SK-N-SH treated with all-trans-retinoic acid at 6 μM for 48 hours (cell line): Measurements from ENCODE around the gene LHFPL2.
A peak's percentile ranks its signal among the peaks of the same experiment; 100 is the strongest.

Experiments
- ATAC-seq: fragments of 200-7000 bp; cut with Tn5 transposase; 3 replicates; pipeline ENCODE4 v1.9.1; 2020; ENCODE audit warnings: mild to moderate bottlenecking, moderate library complexity
- ARNTL ChIP-seq: fragments of 450-650 bp; formaldehyde crosslinking; IDR thresholded peaks from 2 replicates; pipeline ENCODE4 v1.5.0; 2020; ENCODE audit warnings: low read depth, mild to moderate bottlenecking, moderate library complexity, borderline replicate concordance
- CREB5 ChIP-seq: fragments of 250-450 bp; sonication (Bioruptor Pico); IDR thresholded peaks from 2 replicates; pipeline ENCODE4 v1.5.1; 2020; ENCODE audit warnings: low read depth, mild to moderate bottlenecking, moderate library complexity
- CSDC2 ChIP-seq: fragments of 250-450 bp; sonication (Bioruptor Pico); IDR thresholded peaks from 2 replicates; pipeline ENCODE4 v1.5.0; 2020; ENCODE audit warnings: mild to moderate bottlenecking, moderate library complexity
- CSRNP3 ChIP-seq: fragments of 250-450 bp; sonication (Bioruptor Pico); IDR thresholded peaks from 2 replicates; pipeline ENCODE4 v1.5.1; 2021; ENCODE audit warnings: mild to moderate bottlenecking, moderate library complexity
- ESRRG ChIP-seq: fragments of 250-450 bp; sonication (Bioruptor Pico); IDR thresholded peaks from 2 replicates; pipeline ENCODE4 v1.6.1; 2021; ENCODE audit warnings: mild to moderate bottlenecking
- ISL1 ChIP-seq: fragments of 250-450 bp; sonication (Bioruptor Pico); IDR thresholded peaks from 2 replicates; pipeline ENCODE4 v2.1.2; 2022; ENCODE audit warnings: mild to moderate bottlenecking, moderate library complexity
- OSR1 ChIP-seq: fragments of 250-450 bp; sonication (Bioruptor Pico); IDR thresholded peaks from 2 replicates; pipeline ENCODE4 v1.8.0; 2022; ENCODE audit warnings: moderate library complexity, mild to moderate bottlenecking, inconsistent platforms
- PATZ1 ChIP-seq: fragments of 250-450 bp; sonication (Bioruptor Pico); IDR thresholded peaks from 2 replicates; pipeline ENCODE4 v1.8.0; 2020; ENCODE audit warnings: mild to moderate bottlenecking, moderate library complexity, borderline replicate concordance
- POU6F1 ChIP-seq: fragments of 250-450 bp; sonication (Bioruptor Pico); IDR thresholded peaks from 2 replicates; pipeline ENCODE4 v1.8.0; 2021; ENCODE audit warnings: low read depth, mild to moderate bottlenecking, moderate library complexity, borderline replicate concordance
- PPARA ChIP-seq: fragments of 250-450 bp; sonication (Bioruptor Pico); IDR thresholded peaks from 2 replicates; pipeline ENCODE4 v1.5.0; 2020; ENCODE audit warnings: mild to moderate bottlenecking, borderline replicate concordance
- RARB ChIP-seq: fragments of 250-450 bp; sonication (Bioruptor Pico); IDR thresholded peaks from 2 replicates; pipeline ENCODE4 v1.8.0; 2021; ENCODE audit warnings: mild to moderate bottlenecking, moderate library complexity
- TCF4 ChIP-seq: fragments of 250-450 bp; sonication (Bioruptor Pico); IDR thresholded peaks from 2 replicates; pipeline ENCODE4 v1.8.0; 2021; ENCODE audit warnings: mild to moderate bottlenecking, moderate library complexity, borderline replicate concordance
- TOX ChIP-seq: fragments of 250-450 bp; sonication (Bioruptor Pico); IDR thresholded peaks from 2 replicates; pipeline ENCODE4 v1.8.0; 2021; ENCODE audit warnings: mild to moderate bottlenecking, moderate library complexity, borderline replicate concordance
- ZFP30 ChIP-seq: fragments of 450-650 bp; formaldehyde crosslinking; IDR thresholded peaks from 2 replicates; pipeline ENCODE4 v1.5.0; 2022; ENCODE audit warnings: mild to moderate bottlenecking, moderate library complexity
- ZNF565 ChIP-seq: fragments of 450-650 bp; formaldehyde crosslinking; conservative IDR thresholded peaks from 2 replicates; pipeline ENCODE4 v1.5.0; 2020; ENCODE audit warnings: low read depth, mild to moderate bottlenecking, moderate library complexity
- ZNF70 ChIP-seq: fragments of 450-650 bp; formaldehyde crosslinking; IDR thresholded peaks from 2 replicates; pipeline ENCODE4 v1.5.0; 2020; ENCODE audit warnings: mild to moderate bottlenecking, moderate library complexity
- ZNF8 ChIP-seq: fragments of 450-650 bp; formaldehyde crosslinking; IDR thresholded peaks from 2 replicates; pipeline ENCODE4 v1.5.0; 2020; ENCODE audit warnings: mild to moderate bottlenecking, moderate library complexity

LHFPL2 gene

GRCh38 chr5:78631931-78632330 lies 16.6 kb downstream of the LHFPL2 start:
- TF ChIP-seq ZFP30 (CRISPR knock-in tag) (no peak), ARNTL (CRISPR knock-in tag) (no peak), ESRRG (CRISPR knock-in tag) (no peak), TCF4 (CRISPR knock-in tag) (no peak), CREB5 (CRISPR knock-in tag) (no peak), TOX (CRISPR knock-in tag) (no peak), ZNF8 (no peak), PATZ1 (CRISPR knock-in tag) (no peak), OSR1 (CRISPR knock-in tag) (no peak), ZNF565 (CRISPR knock-in tag) (no peak), CSRNP3 (CRISPR knock-in tag) (no peak), ISL1 (CRISPR knock-in tag) (no peak)
- no peak for ATAC-seq

- TF ChIP-seq OSR1 (CRISPR knock-in tag) (no peak), POU6F1 (no peak)
Observed at GRCh38 chr5:78630047-78630446, 18.5 kb downstream of the LHFPL2 start.

GRCh38 chr5:78629624-78630023 lies 18.9 kb downstream of the LHFPL2 start:
- TF ChIP-seq ZFP30 (CRISPR knock-in tag) (peak; percentile 32; the same call in 1 of the 2 replicates), TCF4 (CRISPR knock-in tag) (no peak)
- TF ChIP-seq, all 23 proteins: peak for 1
- no peak for ATAC-seq

More at GRCh38 chr5:78630047-78630446, 18.5 kb downstream of the LHFPL2 start:
- no peak for ATAC-seq

GRCh38 chr5:78628270-78628992 lies 20.1 kb downstream of the LHFPL2 start:
- ATAC-seq: no peak
- TF ChIP-seq CSDC2 (CRISPR knock-in tag): no peak
- peak; percentile 57; the same call in 1 of the 2 replicates for TF ChIP-seq TCF4 (CRISPR knock-in tag)

GRCh38 chr5:78627766-78628165 lies 20.8 kb downstream of the LHFPL2 start:
- ATAC-seq: peak; percentile 10; the same call in 2 of the 3 replicates

GRCh38 chr5:78627175-78627574 lies 21.4 kb downstream of the LHFPL2 start:
- TF ChIP-seq RARB (CRISPR knock-in tag): no peak
- no peak for TF ChIP-seq ZNF8
- TF ChIP-seq PPARA (CRISPR knock-in tag): no peak
- TF ChIP-seq, all 23 proteins: peak for 0
- ATAC-seq: peak; percentile 45

More at GRCh38 chr5:78627766-78628165, 20.8 kb downstream of the LHFPL2 start:
- no peak for TF ChIP-seq ARNTL (CRISPR knock-in tag)
- no peak for TF ChIP-seq TOX (CRISPR knock-in tag)
- 0 out of 2 replicates have a peak, but pooled peaks have one; percentile 17 for TF ChIP-seq ZNF70 (CRISPR knock-in tag)
- no peak for TF ChIP-seq OSR1 (CRISPR knock-in tag)
- TF ChIP-seq, all 23 proteins: peak for 1
